ENCODE results near the gene IGFBP3.
A peak's percentile ranks its signal among the peaks of the same experiment; 100 is the strongest.

The IGFBP3 gene

GRCh38 chr7:45912972-45913371 is 8.1 kb downstream of the IGFBP3 start:
- no peak overlapping the region for H3K4me3 ChIP-seq (ENCODE audit: insufficient read depth in 1 of 2, low read depth in 1 of 2, low read length in 2 of 2)
- 91% methylated on average over 7 of the region's 7 CpGs for WGBS
- DNase-seq = no peak

GRCh38 chr7:45911311-45911710 is 9.8 kb downstream of the IGFBP3 start:
- no peaks in the 10 kb centered on the region for H3K9me3 ChIP-seq (ENCODE audit: control insufficient read depth, low read length)
- H3K4me3 ChIP-seq (ENCODE audit: insufficient read depth in 1 of 2, low read depth in 1 of 2, low read length in 2 of 2) = no peak overlapping the region
- H2BK12ac ChIP-seq (ENCODE audit: low read length in 2 of 2) = no peak overlapping the region
- no peak overlapping the region for H3K4ac ChIP-seq (ENCODE audit: low read depth in 1 of 2, low read length in 2 of 2)
- no peak overlapping the region for H2AK5ac ChIP-seq (ENCODE audit: low read length, severe bottlenecking)
- H2BK120ac ChIP-seq (ENCODE audit: low read depth, low read length) = no peak overlapping the region
- peaks cover 10 to 51% of the 10 kb centered on the region in 2 experiments for H3K36me3 ChIP-seq (ENCODE audit: control insufficient read depth in 1 of 2, insufficient read depth in 2 of 2, low read depth in 1 of 2, low read length in 2 of 2)
- H2BK15ac ChIP-seq (ENCODE audit: low read depth, poor library complexity, severe bottlenecking) = no peak overlapping the region
- 86% methylated on average over 9 of the region's 9 CpGs for WGBS
- H4K91ac ChIP-seq (ENCODE audit: low read length) = no peak overlapping the region
- peak; percentile 11 for DNase-seq
- H2BK5ac ChIP-seq (ENCODE audit: low read depth, low read length, poor library complexity, severe bottlenecking) = no peak overlapping the region
- no peak overlapping the region for H3K4me2 ChIP-seq (ENCODE audit: low read length, poor library complexity, severe bottlenecking)
- no peak overlapping the region for H3K27ac ChIP-seq (ENCODE audit: low read length, poor library complexity, severe bottlenecking)
- no peak overlapping the region for H3K9ac ChIP-seq (ENCODE audit: low read length)
- no peaks in the 10 kb centered on the region for H3K4me1 ChIP-seq (ENCODE audit: control insufficient read depth, insufficient read depth, low read depth, low read length)
- H3K14ac ChIP-seq (ENCODE audit: low read length in 2 of 2) = no peak overlapping the region
- H2AFZ ChIP-seq (ENCODE audit: low read depth, low read length) = no peak overlapping the region
- H3K23ac ChIP-seq (ENCODE audit: low read length in 2 of 2) = no peak overlapping the region
- H3K79me1 ChIP-seq (replicated peaks; ENCODE audit: low read length, poor library complexity, severe bottlenecking) = no peaks in the 10 kb centered on the region
- H4K8ac ChIP-seq (ENCODE audit: low read length) = no peak overlapping the region
- no peak overlapping the region for H3K18ac ChIP-seq (ENCODE audit: low read depth in 1 of 2, low read length in 2 of 2)
- H3K27me3 ChIP-seq (ENCODE audit: control insufficient read depth in 1 of 2, insufficient read depth in 1 of 2, low read length in 2 of 2) = no peaks in the 10 kb centered on the region

More at GRCh38 chr7:45912972-45913371, 8.1 kb downstream of the IGFBP3 start:
- Histone ChIP-seq H3K4ac (ENCODE audit: low read depth in 1 of 2, low read length in 2 of 2) (no peak overlapping the region), H3K18ac (ENCODE audit: low read depth in 1 of 2, low read length in 2 of 2) (no peak overlapping the region), H2BK15ac (ENCODE audit: low read depth, poor library complexity, severe bottlenecking) (no peak overlapping the region), H2BK5ac (ENCODE audit: low read depth, low read length, poor library complexity, severe bottlenecking) (no peak overlapping the region), H3K79me1 (replicated peaks; ENCODE audit: low read length, poor library complexity, severe bottlenecking) (no peaks in the 10 kb centered on the region), H4K91ac (ENCODE audit: low read length) (no peak overlapping the region), H3K9ac (ENCODE audit: low read length) (no peak overlapping the region), H4K8ac (ENCODE audit: low read length) (no peak overlapping the region), H2AFZ (ENCODE audit: low read depth, low read length) (no peak overlapping the region), H3K27me3 (ENCODE audit: control insufficient read depth in 1 of 2, insufficient read depth in 1 of 2, low read length in 2 of 2) (peaks cover 2 to 3% of the 10 kb centered on the region in 2 experiments), H3K36me3 (ENCODE audit: control insufficient read depth in 1 of 2, insufficient read depth in 2 of 2, low read depth in 1 of 2, low read length in 2 of 2) (peaks cover 13 to 60% of the 10 kb centered on the region in 2 experiments), H3K23ac (ENCODE audit: low read length in 2 of 2) (no peak overlapping the region), H2BK120ac (ENCODE audit: low read depth, low read length) (no peak overlapping the region), H2AK5ac (ENCODE audit: low read length, severe bottlenecking) (no peak overlapping the region), H3K4me2 (ENCODE audit: low read length, poor library complexity, severe bottlenecking) (no peak overlapping the region), H3K14ac (ENCODE audit: low read length in 2 of 2) (no peak overlapping the region), H3K9me3 (ENCODE audit: control insufficient read depth, low read length) (no peaks in the 10 kb centered on the region), H3K4me1 (ENCODE audit: control insufficient read depth, insufficient read depth, low read depth, low read length) (peaks cover 3% of the 10 kb centered on the region), H3K27ac (ENCODE audit: low read length, poor library complexity, severe bottlenecking) (no peak overlapping the region), H2BK12ac (ENCODE audit: low read length in 2 of 2) (no peak overlapping the region)

- Histone ChIP-seq H2BK15ac (ENCODE audit: low read depth, poor library complexity, severe bottlenecking) (no peak overlapping the region), H3K4me3 (ENCODE audit: insufficient read depth in 1 of 2, low read depth in 1 of 2, low read length in 2 of 2) (no peak overlapping the region), H2AFZ (ENCODE audit: low read depth, low read length) (no peak overlapping the region), H4K91ac (ENCODE audit: low read length) (no peak overlapping the region), H3K27me3 (ENCODE audit: control insufficient read depth in 1 of 2, insufficient read depth in 1 of 2, low read length in 2 of 2) (no peaks in the 10 kb centered on the region), H2AK5ac (ENCODE audit: low read length, severe bottlenecking) (no peak overlapping the region), H3K9me3 (ENCODE audit: control insufficient read depth, low read length) (no peaks in the 10 kb centered on the region), H3K36me3 (ENCODE audit: control insufficient read depth in 1 of 2, insufficient read depth in 2 of 2, low read depth in 1 of 2, low read length in 2 of 2) (peaks cover 10 to 46% of the 10 kb centered on the region in 2 experiments), H3K79me1 (replicated peaks; ENCODE audit: low read length, poor library complexity, severe bottlenecking) (no peaks in the 10 kb centered on the region), H3K23ac (ENCODE audit: low read length in 2 of 2) (no peak overlapping the region), H3K4me2 (ENCODE audit: low read length, poor library complexity, severe bottlenecking) (no peak overlapping the region), H4K8ac (ENCODE audit: low read length) (no peak overlapping the region), H2BK12ac (ENCODE audit: low read length in 2 of 2) (no peak overlapping the region), H3K4ac (ENCODE audit: low read depth in 1 of 2, low read length in 2 of 2) (no peak overlapping the region), H2BK120ac (ENCODE audit: low read depth, low read length) (no peak overlapping the region), H3K27ac (ENCODE audit: low read length, poor library complexity, severe bottlenecking) (no peak overlapping the region), H3K18ac (ENCODE audit: low read depth in 1 of 2, low read length in 2 of 2) (no peak overlapping the region), H3K9ac (ENCODE audit: low read length) (no peak overlapping the region), H3K14ac (ENCODE audit: low read length in 2 of 2) (no peak overlapping the region), H2BK5ac (ENCODE audit: low read depth, low read length, poor library complexity, severe bottlenecking) (no peak overlapping the region), H3K4me1 (ENCODE audit: control insufficient read depth, insufficient read depth, low read depth, low read length) (no peaks in the 10 kb centered on the region)
- no peak for DNase-seq
- 89% methylated on average over 2 of the region's 3 CpGs for WGBS
These were observed 10.2 kb downstream of the IGFBP3 start for GRCh38 chr7:45910855-45911254.

- Histone ChIP-seq H3K14ac (ENCODE audit: low read length in 2 of 2) (no peak overlapping the region), H4K91ac (ENCODE audit: low read length) (no peak overlapping the region), H3K4me1 (ENCODE audit: control insufficient read depth, insufficient read depth, low read depth, low read length) (no peaks in the 10 kb centered on the region), H3K4me3 (ENCODE audit: insufficient read depth in 1 of 2, low read depth in 1 of 2, low read length in 2 of 2) (no peak overlapping the region), H2BK120ac (ENCODE audit: low read depth, low read length) (no peak overlapping the region), H3K23ac (ENCODE audit: low read length in 2 of 2) (no peak overlapping the region), H3K27me3 (ENCODE audit: control insufficient read depth in 1 of 2, insufficient read depth in 1 of 2, low read length in 2 of 2) (no peaks in the 10 kb centered on the region), H2AFZ (ENCODE audit: low read depth, low read length) (no peak overlapping the region), H3K27ac (ENCODE audit: low read length, poor library complexity, severe bottlenecking) (no peak overlapping the region), H2AK5ac (ENCODE audit: low read length, severe bottlenecking) (no peak overlapping the region), H3K4me2 (ENCODE audit: low read length, poor library complexity, severe bottlenecking) (no peak overlapping the region), H3K18ac (ENCODE audit: low read depth in 1 of 2, low read length in 2 of 2) (no peak overlapping the region), H2BK15ac (ENCODE audit: low read depth, poor library complexity, severe bottlenecking) (no peak overlapping the region), H2BK5ac (ENCODE audit: low read depth, low read length, poor library complexity, severe bottlenecking) (no peak overlapping the region), H3K36me3 (ENCODE audit: control insufficient read depth in 1 of 2, insufficient read depth in 2 of 2, low read depth in 1 of 2, low read length in 2 of 2) (peaks cover 5 to 33% of the 10 kb centered on the region in 2 experiments), H4K8ac (ENCODE audit: low read length) (no peak overlapping the region), H3K9me3 (ENCODE audit: control insufficient read depth, low read length) (no peaks in the 10 kb centered on the region), H3K4ac (ENCODE audit: low read depth in 1 of 2, low read length in 2 of 2) (no peak overlapping the region), H3K9ac (ENCODE audit: low read length) (no peak overlapping the region), H3K79me1 (replicated peaks; ENCODE audit: low read length, poor library complexity, severe bottlenecking) (no peaks in the 10 kb centered on the region), H2BK12ac (ENCODE audit: low read length in 2 of 2) (no peak overlapping the region)
- DNase-seq = no peak
These were observed 11.5 kb downstream of the IGFBP3 start for GRCh38 chr7:45909561-45909960.
